ENCODE data around the gene ATP9A.

- TF ChIP-seq CTCF (IDR thresholded peaks at IDR 0.05): no peak
- TF ChIP-seq POLR2A (IDR thresholded peaks at IDR 0.05): no peak
These were observed 184.1 kb downstream of the ATP9A start for GRCh38 chr20:51584116-51584515.
